Mesothelial cell of epicardium (in vitro differentiated cells): ENCODE results near the gene ZNF511. TPM values are rescaled to one million over a fixed set of nuclear protein-coding genes. Genes with fewer than 3 reads are reported as not detected.

Source experiments
- DNase-seq, 2 experiments: peaks; one replicate each; pipeline ENCODE4 v3.0.0; 2021; ENCODE audit warnings: low spot score in 2 of 2; ENCODE audit not compliant: unreplicated experiment in 2 of 2
- H3K27ac Mint-ChIP-seq: 2 replicates; pipeline ENCODE4 v1.8.0; 2021; ENCODE audit warnings: mixed read lengths
- H3K27me3 Mint-ChIP-seq: 2 replicates; pipeline ENCODE4 v1.8.0; 2021; ENCODE audit warnings: low read depth, mixed read lengths
- H3K36me3 Mint-ChIP-seq: 2 replicates; pipeline ENCODE4 v1.8.0; 2021; ENCODE audit warnings: mixed read lengths
- H3K4me1 Mint-ChIP-seq: 2 replicates; pipeline ENCODE4 v1.8.0; 2021; ENCODE audit warnings: mixed read lengths
- H3K4me3 Mint-ChIP-seq: 2 replicates; pipeline ENCODE4 v1.8.0; 2021; ENCODE audit warnings: mild to moderate bottlenecking, moderate library complexity, mixed read lengths
- H3K9me3 Mint-ChIP-seq: 2 replicates; pipeline ENCODE4 v1.8.0; 2021; ENCODE audit warnings: mixed read lengths
- total RNA-seq: library from RNA; stranded (reverse); gene quantifications from 3 replicates; pipeline ENCODE4 v1.2.1, GENCODE V29; 2021
- TF ChIP-seq, protein P1 (sequence below): fragments of 200-600 bp; sonication (generic); IDR thresholded peaks from one replicate; pipeline ENCODE4 v1.5.0; 2021; ENCODE audit warnings: antibody characterized with exemption; ENCODE audit not compliant: unreplicated experiment

Gene ZNF511
- total RNA-seq, 1 donor from 2014 or later: 44.9 TPM

- no peak overlapping the region for H3K4me3 Mint-ChIP-seq
- no peaks in the 10 kb centered on the region for H3K4me1 Mint-ChIP-seq
- TF ChIP-seq, protein P1, sequence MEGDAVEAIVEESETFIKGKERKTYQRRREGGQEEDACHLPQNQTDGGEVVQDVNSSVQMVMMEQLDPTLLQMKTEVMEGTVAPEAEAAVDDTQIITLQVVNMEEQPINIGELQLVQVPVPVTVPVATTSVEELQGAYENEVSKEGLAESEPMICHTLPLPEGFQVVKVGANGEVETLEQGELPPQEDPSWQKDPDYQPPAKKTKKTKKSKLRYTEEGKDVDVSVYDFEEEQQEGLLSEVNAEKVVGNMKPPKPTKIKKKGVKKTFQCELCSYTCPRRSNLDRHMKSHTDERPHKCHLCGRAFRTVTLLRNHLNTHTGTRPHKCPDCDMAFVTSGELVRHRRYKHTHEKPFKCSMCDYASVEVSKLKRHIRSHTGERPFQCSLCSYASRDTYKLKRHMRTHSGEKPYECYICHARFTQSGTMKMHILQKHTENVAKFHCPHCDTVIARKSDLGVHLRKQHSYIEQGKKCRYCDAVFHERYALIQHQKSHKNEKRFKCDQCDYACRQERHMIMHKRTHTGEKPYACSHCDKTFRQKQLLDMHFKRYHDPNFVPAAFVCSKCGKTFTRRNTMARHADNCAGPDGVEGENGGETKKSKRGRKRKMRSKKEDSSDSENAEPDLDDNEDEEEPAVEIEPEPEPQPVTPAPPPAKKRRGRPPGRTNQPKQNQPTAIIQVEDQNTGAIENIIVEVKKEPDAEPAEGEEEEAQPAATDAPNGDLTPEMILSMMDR: no peak
- no peaks in the 10 kb centered on the region for H3K36me3 Mint-ChIP-seq
- no peak for DNase-seq
- H3K27ac Mint-ChIP-seq: no peak overlapping the region
- no peaks in the 10 kb centered on the region for H3K9me3 Mint-ChIP-seq
- peaks cover 9% of the 10 kb centered on the region for H3K27me3 Mint-ChIP-seq
Observed at GRCh38 chr10:133268532-133268931, 40.2 kb upstream of the ZNF511 start.

- no peak for DNase-seq
- no peaks in the 10 kb centered on the region for H3K36me3 Mint-ChIP-seq
- no peak overlapping the region for H3K4me3 Mint-ChIP-seq
- TF ChIP-seq, protein P1: no peak
- no peak overlapping the region for H3K27ac Mint-ChIP-seq
- peaks cover 6% of the 10 kb centered on the region for H3K27me3 Mint-ChIP-seq
- H3K9me3 Mint-ChIP-seq: no peaks in the 10 kb centered on the region
- no peaks in the 10 kb centered on the region for H3K4me1 Mint-ChIP-seq
Observed at GRCh38 chr10:133269367-133269766, 39.3 kb upstream of the ZNF511 start.

DNA sequence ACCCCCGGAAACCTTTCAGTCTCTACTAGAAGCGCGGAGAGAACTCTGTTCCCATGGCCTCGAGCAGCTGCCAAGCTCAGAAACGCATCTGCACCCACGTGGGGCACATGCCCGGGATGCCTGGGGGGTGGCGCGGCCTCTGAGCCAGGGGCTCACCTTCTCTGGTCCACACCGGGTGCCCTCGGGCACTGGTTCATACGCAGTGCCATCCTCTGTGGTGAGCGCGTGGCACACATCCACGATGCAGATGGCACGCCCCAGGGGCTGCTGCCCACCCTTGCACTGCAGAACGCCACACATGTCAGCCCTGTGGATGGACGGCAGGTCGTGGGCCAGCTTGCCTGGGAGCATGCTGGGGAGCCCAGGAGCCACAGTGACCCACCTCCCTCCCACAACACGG, 38.5 kb upstream of the ZNF511 start:
- H3K9me3 Mint-ChIP-seq: no peaks in the 10 kb centered on the region
- DNase-seq: no peak
- TF ChIP-seq, protein P1: no peak
- H3K4me1 Mint-ChIP-seq: peaks cover 5% of the 10 kb centered on the region
- H3K27me3 Mint-ChIP-seq: peaks cover 1% of the 10 kb centered on the region
- H3K27ac Mint-ChIP-seq: no peak overlapping the region
- no peak overlapping the region for H3K4me3 Mint-ChIP-seq
- no peaks in the 10 kb centered on the region for H3K36me3 Mint-ChIP-seq

GRCh38 chr10:133270773-133271297, 37.9 kb upstream of the ZNF511 start:
- Mint-ChIP-seq H3K4me3 (no peak overlapping the region), H3K4me1 (peaks cover 7% of the 10 kb centered on the region), H3K27me3 (peaks cover 6% of the 10 kb centered on the region), H3K27ac (no peak overlapping the region), H3K9me3 (no peaks in the 10 kb centered on the region), H3K36me3 (no peaks in the 10 kb centered on the region)
- TF ChIP-seq, protein P1: no peak
- DNase-seq: no peak

DNA sequence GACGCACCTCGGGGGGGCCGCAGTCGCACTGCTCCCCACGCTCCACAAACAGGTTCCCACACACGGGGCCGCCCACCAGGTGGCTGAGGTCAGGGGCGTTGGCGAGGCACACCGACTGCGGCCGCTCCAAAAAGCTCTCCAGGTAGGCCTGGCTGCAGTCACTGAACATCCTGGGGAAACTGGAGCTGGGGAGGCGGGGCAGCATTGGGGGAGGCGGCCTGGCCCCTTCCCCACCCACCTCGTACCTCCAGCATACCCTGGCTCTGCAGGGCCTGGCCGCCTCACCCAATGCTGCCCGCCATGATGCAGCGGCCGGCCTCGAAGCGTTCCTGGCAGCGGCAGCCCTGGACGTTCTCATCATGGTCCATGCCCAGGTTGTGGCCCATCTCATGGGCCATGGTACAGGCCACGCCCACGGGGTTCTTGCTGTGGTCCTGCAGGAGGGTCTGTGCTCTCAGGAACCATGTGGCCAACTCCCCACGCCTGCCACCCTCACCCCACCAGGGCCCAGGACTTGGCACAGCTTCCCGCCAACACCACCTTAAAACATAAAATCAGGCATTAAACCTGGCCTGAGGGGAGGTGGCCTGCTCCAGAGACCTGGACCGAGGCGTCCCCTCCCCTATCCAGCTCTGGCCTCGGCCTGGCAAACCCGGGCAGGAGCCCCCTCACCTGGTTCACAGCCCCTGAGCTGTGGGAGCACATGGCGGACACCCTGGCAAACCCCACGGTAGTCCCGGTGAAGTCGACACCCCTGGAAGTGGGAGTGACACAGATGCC, 37.0 kb upstream of the ZNF511 start:
- Mint-ChIP-seq H3K27ac (no peak overlapping the region), H3K4me3 (no peak overlapping the region), H3K4me1 (peaks cover 13% of the 10 kb centered on the region), H3K36me3 (no peaks in the 10 kb centered on the region), H3K27me3 (peaks cover 11% of the 10 kb centered on the region), H3K9me3 (no peaks in the 10 kb centered on the region)
- TF ChIP-seq, protein P1: no peak
- DNase-seq: no peak
